Measurements from ENCODE around the gene PRMT7. TPM values are rescaled to one million over a fixed set of nuclear protein-coding genes. Genes with fewer than 3 reads are reported as not detected.

The PRMT7 gene
- total and polyA plus RNA-seq, 2 of the 8 experiments (the other 6 are each of a cell fraction or from before 2014, with no cell fraction given): 48.2 to 49.3 TPM

- no peak overlapping the region for H4K91ac ChIP-seq (replicated peaks; ENCODE audit: insufficient read length, low read length)
- H2BK15ac ChIP-seq (ENCODE audit: low read length): no peak overlapping the region
- H3K18ac ChIP-seq (ENCODE audit: extremely low read depth, low read length): no peak overlapping the region
- no peak overlapping the region for H4K8ac ChIP-seq (ENCODE audit: extremely low read depth, insufficient read depth, low read length)
- H3K79me1 ChIP-seq (ENCODE audit: low read depth, low read length): peaks cover 2% of the 10 kb centered on the region; the same call in 1 of the 2 replicates
- no peak overlapping the region for H3K14ac ChIP-seq (ENCODE audit: insufficient read length)
- no peak overlapping the region for H2BK120ac ChIP-seq (replicated peaks; ENCODE audit: low read depth, low read length)
- H3K36me3 ChIP-seq (ENCODE audit: control insufficient read depth in 2 of 4, insufficient read depth in 4 of 4, low read length in 3 of 4): peaks cover 4 to 36% (median 15%) of the 10 kb centered on the region in 4 experiments; a peak in 6 of 8 replicates
- H3K4me1 ChIP-seq (replicated peaks in 1 of 4; ENCODE audit: control insufficient read depth in 3 of 4, insufficient read depth in 4 of 4, low read length in 3 of 4): no peaks in the 10 kb centered on the region
- no peaks in the 10 kb centered on the region; a peak in 1 of 7 replicates for H3K27me3 ChIP-seq (replicated peaks in 1 of 4; ENCODE audit: control insufficient read depth in 3 of 4, extremely low read depth in 1 of 4, insufficient read depth in 3 of 4, low read length in 3 of 4)
- peaks cover 0 to 2% of the 10 kb centered on the region in 2 experiments for H4K20me1 ChIP-seq (replicated peaks in 1 of 2; ENCODE audit: control insufficient read depth in 1 of 2, insufficient read depth in 2 of 2, low read length in 2 of 2)
- DNase-seq (ENCODE audit: low read depth in 1 of 2, low spot score in 2 of 2): no peak
- no peaks in the 10 kb centered on the region for H3K9me3 ChIP-seq (ENCODE audit: insufficient read depth in 2 of 2, low read depth in 1 of 2, low read length in 1 of 2)
- no peak overlapping the region for H2BK12ac ChIP-seq (ENCODE audit: low read depth, low read length)
- H3K27ac ChIP-seq (ENCODE audit: low read depth, low read length): no peak overlapping the region
- no peak overlapping the region for H3K56ac ChIP-seq (replicated peaks; ENCODE audit: insufficient read length, low read depth, low read length)
- TF ChIP-seq RAD21 (IDR thresholded peaks at IDR 0.05 in 1 of 2, conservative IDR thresholded peaks at IDR 0.05 in 1 of 2; ENCODE audit: low read depth in 2 of 2, low read length in 2 of 2): 0 out of 4 replicates have a peak, but pooled peaks of 1 of the 2 experiments have one; percentile 10
- TF ChIP-seq, protein P1, sequence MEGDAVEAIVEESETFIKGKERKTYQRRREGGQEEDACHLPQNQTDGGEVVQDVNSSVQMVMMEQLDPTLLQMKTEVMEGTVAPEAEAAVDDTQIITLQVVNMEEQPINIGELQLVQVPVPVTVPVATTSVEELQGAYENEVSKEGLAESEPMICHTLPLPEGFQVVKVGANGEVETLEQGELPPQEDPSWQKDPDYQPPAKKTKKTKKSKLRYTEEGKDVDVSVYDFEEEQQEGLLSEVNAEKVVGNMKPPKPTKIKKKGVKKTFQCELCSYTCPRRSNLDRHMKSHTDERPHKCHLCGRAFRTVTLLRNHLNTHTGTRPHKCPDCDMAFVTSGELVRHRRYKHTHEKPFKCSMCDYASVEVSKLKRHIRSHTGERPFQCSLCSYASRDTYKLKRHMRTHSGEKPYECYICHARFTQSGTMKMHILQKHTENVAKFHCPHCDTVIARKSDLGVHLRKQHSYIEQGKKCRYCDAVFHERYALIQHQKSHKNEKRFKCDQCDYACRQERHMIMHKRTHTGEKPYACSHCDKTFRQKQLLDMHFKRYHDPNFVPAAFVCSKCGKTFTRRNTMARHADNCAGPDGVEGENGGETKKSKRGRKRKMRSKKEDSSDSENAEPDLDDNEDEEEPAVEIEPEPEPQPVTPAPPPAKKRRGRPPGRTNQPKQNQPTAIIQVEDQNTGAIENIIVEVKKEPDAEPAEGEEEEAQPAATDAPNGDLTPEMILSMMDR (IDR thresholded peaks at IDR 0.05; ENCODE audit: control extremely low read depth in 1 of 3, insufficient read depth in 1 of 3, low read depth in 1 of 3, low read length in 3 of 3): peak in 1 of 3 experiments; percentile 11; a peak in 1 of 4 replicates
- no peak for TF ChIP-seq RNF2 (IDR thresholded peaks at IDR 0.05; ENCODE audit: borderline replicate concordance, low read depth, low read length, missing control alignments, poor library complexity, severe bottlenecking)
- no peak for TF ChIP-seq BRCA1 (IDR thresholded peaks at IDR 0.05; ENCODE audit: low read depth, low read length)
- no peak for TF ChIP-seq JUND (IDR thresholded peaks at IDR 0.05; ENCODE audit: low read length)
- no peak for TF ChIP-seq KDM1A (IDR thresholded peaks at IDR 0.05; ENCODE audit: borderline replicate concordance, low read length)
- no peak for TF ChIP-seq POLR2A (IDR thresholded peaks at IDR 0.05; ENCODE audit: control extremely low read depth in 1 of 2, low read depth in 2 of 2, low read length in 2 of 2)
- TF ChIP-seq HDAC6 (IDR thresholded peaks at IDR 0.05; ENCODE audit: low read depth, low read length): no peak
- CTCF ChIA-PET (ENCODE audit: partially characterized antibody): interaction anchor here (1.2 to 2.2 kb wide), 3 partner anchors 10 to 35 kb away, joined by 3 to 5 read pairs (median 5); no protein-coding TSS in a partner anchor
- H2BK20ac ChIP-seq (ENCODE audit: low read length): no peak overlapping the region
- no peak for FAIRE-seq
- H4K5ac ChIP-seq (ENCODE audit: insufficient read length, low read depth, low read length): no peak overlapping the region
- no peak overlapping the region for H3K4ac ChIP-seq (replicated peaks; ENCODE audit: insufficient read length, low read depth, low read length)
- H2AK5ac ChIP-seq (ENCODE audit: low read depth, low read length): no peak overlapping the region
- no peak overlapping the region for H3K4me3 ChIP-seq (ENCODE audit: extremely low read depth in 1 of 4, insufficient read depth in 2 of 4, low read depth in 3 of 4, low read length in 4 of 4)
- 92% methylated on average over 16 of the region's 16 CpGs; no CpG with 5 or more reads in 1 of the 2 experiments for WGBS, 2 experiments (ENCODE audit: extremely low coverage in 1 of 2, insufficient coverage in 1 of 2, insufficient read length in 1 of 2, insufficient replicate concordance in 2 of 2, low coverage in 1 of 2, low lambda C conversion rate in 2 of 2, missing lambda C conversion rate in 1 of 2)
- POLR2A ChIA-PET (ENCODE audit: partially characterized antibody): interaction anchor here (0.9 to 1.2 kb wide), 2 partner anchors 10 to 15 kb away, joined by 3 read pairs; no protein-coding TSS in a partner anchor
- no peak overlapping the region for H2BK5ac ChIP-seq (ENCODE audit: low read depth, low read length)
- H3K9ac ChIP-seq (replicated peaks in 1 of 4; ENCODE audit: extremely low read depth in 1 of 4, low read depth in 3 of 4, low read length in 3 of 4): no peak overlapping the region
- no peak overlapping the region for H2AFZ ChIP-seq (ENCODE audit: low read length)
- no peaks in the 10 kb centered on the region; the same call in 1 of the 2 replicates for H3K23me2 ChIP-seq (ENCODE audit: low read depth, low read length)
- H3K23ac ChIP-seq (ENCODE audit: insufficient read length): no peak overlapping the region
- no peaks in the 10 kb centered on the region for H3K79me2 ChIP-seq (ENCODE audit: control insufficient read depth in 1 of 2, insufficient read depth in 2 of 2, low read length in 2 of 2)
- H3K4me2 ChIP-seq (ENCODE audit: insufficient read depth in 1 of 2, low read depth in 2 of 2, low read length in 2 of 2): no peak overlapping the region
Measured at GRCh38 chr16:68345958-68346635, 35.3 kb downstream of the PRMT7 start.
